Activated T-helper 17 cell treated with anti-CD3 and anti-CD28 coated beads, Interleukin-2, amount 50 U/mL, for 72 hours (primary cell): ENCODE results near the gene LEUTX. TPM values are rescaled to one million over a fixed set of nuclear protein-coding genes. Genes with fewer than 3 reads are reported as not detected.
A peak's percentile ranks its signal among the peaks of the same experiment; 100 is the strongest.
"Not testable (repeated sequence)": the region's sequence is repeated elsewhere in the genome, so short reads cannot be mapped to it uniquely, and the experiment has no call there.

Experiments
- ATAC-seq: fragments of 150-1000 bp; cut with Tn5 transposase; replicated peaks from 2 replicates; pipeline ENCODE4 v1.10.0; 2021; ENCODE audit warnings: mild to moderate bottlenecking, moderate library complexity
- H3K27ac Mint-ChIP-seq: one replicate; pipeline ENCODE4 v1.8.0; 2022; ENCODE audit warnings: mixed read lengths
- H3K27me3 Mint-ChIP-seq: one replicate; pipeline ENCODE4 v1.8.0; 2022; ENCODE audit warnings: mixed read lengths
- H3K36me3 Mint-ChIP-seq: one replicate; pipeline ENCODE4 v1.8.0; 2022; ENCODE audit warnings: low read depth, mild to moderate bottlenecking, mixed read lengths
- H3K4me1 Mint-ChIP-seq: one replicate; pipeline ENCODE4 v1.8.0; 2022; ENCODE audit warnings: mixed read lengths
- H3K4me3 Mint-ChIP-seq: one replicate; pipeline ENCODE4 v1.8.0; 2022; ENCODE audit warnings: mild to moderate bottlenecking, mixed read lengths
- H3K9me3 Mint-ChIP-seq: one replicate; pipeline ENCODE4 v1.8.0; 2022; ENCODE audit warnings: mixed read lengths
- total RNA-seq, 2 donors: library from RNA; stranded (reverse); gene quantifications; one replicate each; pipeline ENCODE4 v1.2.3, GENCODE V29; 2022

The LEUTX gene
- total RNA-seq, 2 donors from 2014 or later: not detected

DNA sequence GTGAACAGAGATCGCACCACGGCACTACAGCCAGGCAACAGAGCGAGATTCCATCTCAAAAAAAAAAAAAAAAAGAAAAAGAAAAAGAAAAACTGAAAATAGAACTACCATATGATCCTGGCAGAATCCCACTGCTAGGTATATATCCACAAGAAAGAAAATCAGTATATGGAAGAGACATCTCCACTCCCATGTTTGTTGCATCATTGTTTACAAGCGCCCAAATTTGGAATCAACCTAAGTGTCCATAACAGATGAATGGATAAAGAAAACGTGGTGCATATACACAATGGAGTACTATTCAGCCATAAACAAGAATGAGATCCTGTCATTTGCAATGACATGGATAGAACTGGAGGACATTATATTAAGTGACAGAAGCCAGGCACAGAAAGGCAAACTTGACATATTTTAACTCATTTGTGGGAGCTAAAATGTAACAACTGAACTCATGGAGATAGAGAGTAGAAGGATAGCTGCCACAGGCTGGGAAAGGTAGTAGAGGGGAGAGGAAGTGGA lies 29.3 kb downstream of the LEUTX start:
- H3K4me3 Mint-ChIP-seq: no peak overlapping the region
- H3K9me3 Mint-ChIP-seq: no peaks in the 10 kb centered on the region
- H3K36me3 Mint-ChIP-seq: no peaks in the 10 kb centered on the region
- no peak overlapping the region for H3K27ac Mint-ChIP-seq
- H3K4me1 Mint-ChIP-seq: no peaks in the 10 kb centered on the region
- peaks cover 8% of the 10 kb centered on the region for H3K27me3 Mint-ChIP-seq
- ATAC-seq: no peak

DNA sequence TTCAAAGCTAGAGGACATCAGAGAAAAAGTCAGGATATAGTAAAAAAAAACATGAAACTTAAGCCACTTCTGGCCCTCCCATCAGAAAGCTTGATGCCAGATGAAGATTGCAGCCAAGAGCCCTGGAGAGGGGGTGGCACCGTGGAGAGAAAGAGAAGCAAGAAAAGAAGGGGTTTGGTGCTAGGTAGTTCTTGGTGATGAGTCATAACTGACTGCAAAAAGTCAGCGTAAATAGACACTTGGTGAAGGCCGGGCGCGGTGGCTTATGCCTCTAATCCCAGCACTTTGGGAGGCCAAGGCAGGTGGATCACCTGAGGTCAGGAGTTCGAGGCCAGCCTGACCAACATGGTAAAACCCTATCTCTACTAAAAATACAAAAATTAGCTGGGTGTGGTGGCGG lies 30.0 kb downstream of the LEUTX start:
- not testable (repeated sequence) for H3K4me1 Mint-ChIP-seq, H3K36me3 Mint-ChIP-seq, H3K9me3 Mint-ChIP-seq, H3K4me3 Mint-ChIP-seq, H3K27ac Mint-ChIP-seq, H3K27me3 Mint-ChIP-seq
- ATAC-seq: peak; percentile 43

DNA sequence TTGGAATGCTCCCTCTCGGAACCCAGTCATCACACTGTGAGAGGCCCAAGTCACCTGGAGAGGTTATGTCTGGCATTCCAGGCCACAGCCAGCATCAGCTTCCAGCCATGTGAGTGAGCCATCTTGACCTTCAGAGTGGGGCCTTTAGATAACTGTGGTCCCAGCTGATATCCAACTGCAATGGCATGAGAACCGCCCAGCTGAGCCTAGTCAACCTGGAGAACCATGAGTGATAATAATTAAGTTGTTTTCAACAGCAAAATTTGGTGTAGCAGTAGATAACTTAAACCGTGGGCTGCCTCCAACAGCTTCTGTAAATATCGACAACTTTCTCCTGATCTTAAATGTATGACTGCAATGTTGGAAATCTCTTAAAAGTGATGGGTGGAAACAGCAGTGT lies 30.7 kb downstream of the LEUTX start:
- Mint-ChIP-seq H3K4me1 (no peaks in the 10 kb centered on the region), H3K27me3 (peaks cover 4% of the 10 kb centered on the region), H3K9me3 (no peaks in the 10 kb centered on the region), H3K27ac (no peak overlapping the region), H3K4me3 (no peak overlapping the region), H3K36me3 (no peaks in the 10 kb centered on the region)
- ATAC-seq: no peak

GRCh38 chr19:39810424-39810823 lies 31.8 kb downstream of the LEUTX start:
- H3K27me3 Mint-ChIP-seq: peaks cover under 1% of the 10 kb centered on the region
- H3K4me3 Mint-ChIP-seq: no peak overlapping the region
- peaks cover under 1% of the 10 kb centered on the region for H3K36me3 Mint-ChIP-seq
- no peaks in the 10 kb centered on the region for H3K9me3 Mint-ChIP-seq
- ATAC-seq: no peak
- H3K27ac Mint-ChIP-seq: no peak overlapping the region
- H3K4me1 Mint-ChIP-seq: no peaks in the 10 kb centered on the region

GRCh38 chr19:39811064-39811463 lies 32.4 kb downstream of the LEUTX start:
- H3K36me3 Mint-ChIP-seq: peaks cover 6% of the 10 kb centered on the region
- no peak for ATAC-seq

GRCh38 chr19:39813264-39813993 lies 34.8 kb downstream of the LEUTX start:
- H3K27me3 Mint-ChIP-seq: no peaks in the 10 kb centered on the region
- peaks cover 8% of the 10 kb centered on the region for H3K4me1 Mint-ChIP-seq
- no peak overlapping the region for H3K27ac Mint-ChIP-seq
- H3K9me3 Mint-ChIP-seq: no peaks in the 10 kb centered on the region
- peaks cover 22% of the 10 kb centered on the region for H3K36me3 Mint-ChIP-seq
- no peak overlapping the region for H3K4me3 Mint-ChIP-seq
- ATAC-seq: no peak

More at GRCh38 chr19:39811064-39811463, 32.4 kb downstream of the LEUTX start:
- Mint-ChIP-seq H3K4me3 (no peak overlapping the region), H3K27ac (no peak overlapping the region), H3K4me1 (peaks cover 4% of the 10 kb centered on the region), H3K27me3 (no peaks in the 10 kb centered on the region), H3K9me3 (no peaks in the 10 kb centered on the region)

DNA sequence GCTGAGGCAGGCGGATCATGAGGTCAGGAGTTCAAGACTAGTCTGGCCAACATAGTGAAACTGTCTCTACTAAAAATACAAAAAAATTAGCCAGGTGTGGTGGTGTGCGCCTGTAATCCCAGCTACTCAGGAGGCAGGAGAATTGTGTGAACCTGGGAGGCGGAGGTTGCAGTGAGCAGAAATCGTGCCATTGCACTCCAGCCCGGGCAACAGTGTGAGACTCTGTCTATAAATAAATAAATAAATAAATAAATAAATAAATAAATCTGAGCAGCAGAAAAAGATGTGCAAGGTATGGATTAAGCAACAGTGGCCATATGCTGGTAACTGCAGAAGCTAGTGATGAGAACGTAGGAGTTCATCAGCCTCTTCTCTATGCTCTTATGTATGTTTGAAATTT lies 35.5 kb downstream of the LEUTX start:
- H3K4me3 Mint-ChIP-seq, H3K9me3 Mint-ChIP-seq, H3K27me3 Mint-ChIP-seq, ATAC-seq, H3K27ac Mint-ChIP-seq, H3K4me1 Mint-ChIP-seq: not testable (repeated sequence)
- H3K36me3 Mint-ChIP-seq: peaks cover 22% of the 10 kb centered on the region

GRCh38 chr19:39814595-39814994 lies 35.9 kb downstream of the LEUTX start:
- no peak for ATAC-seq
- Mint-ChIP-seq H3K27me3 (no peaks in the 10 kb centered on the region), H3K36me3 (peaks cover 22% of the 10 kb centered on the region), H3K27ac (no peak overlapping the region), H3K4me3 (no peak overlapping the region), H3K4me1 (peaks cover 8% of the 10 kb centered on the region), H3K9me3 (no peaks in the 10 kb centered on the region)

DNA sequence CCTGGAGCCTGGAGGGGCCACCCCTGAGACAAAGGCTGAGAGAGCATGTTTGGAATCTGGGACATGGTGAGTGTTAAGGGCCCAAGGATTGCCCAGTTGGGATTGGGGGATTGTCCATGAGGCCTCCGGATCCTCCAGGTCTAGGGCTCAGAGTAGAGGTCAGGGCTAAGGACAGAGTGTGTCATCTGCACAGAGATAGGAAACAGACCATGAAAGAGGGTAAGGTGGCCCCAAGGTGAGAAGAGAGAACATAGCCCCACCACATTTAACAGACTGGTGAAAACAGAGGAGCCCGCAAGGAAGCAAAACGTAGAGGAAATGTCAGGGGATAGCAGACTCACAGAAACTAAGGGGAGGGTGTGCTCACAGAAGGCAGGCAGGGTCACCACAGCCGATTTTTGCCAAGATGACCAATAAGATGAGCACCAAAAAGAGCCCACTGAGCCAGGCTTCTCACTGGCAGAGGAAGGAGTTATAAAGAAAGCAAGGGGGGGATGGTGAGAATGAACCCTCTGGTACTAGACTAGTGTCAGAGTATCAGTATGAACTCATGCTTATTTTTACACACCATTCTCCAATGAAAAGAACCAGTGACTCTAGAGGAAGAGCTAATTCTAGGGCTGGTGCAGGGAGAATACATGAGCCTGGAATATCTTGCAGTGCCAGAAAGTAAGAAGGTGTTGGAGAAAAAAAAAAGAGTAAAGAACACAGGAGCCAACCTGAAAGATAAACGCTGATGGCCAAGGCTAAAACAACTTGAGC lies 37.8 kb downstream of the LEUTX start:
- Mint-ChIP-seq H3K4me3 (no peak overlapping the region), H3K9me3 (no peaks in the 10 kb centered on the region), H3K27ac (peak overlapping the region; percentile 71), H3K27me3 (no peaks in the 10 kb centered on the region), H3K4me1 (peaks cover 8% of the 10 kb centered on the region), H3K36me3 (peaks cover 22% of the 10 kb centered on the region)
- no peak for ATAC-seq

GRCh38 chr19:39817888-39818561 lies 39.4 kb downstream of the LEUTX start:
- no peak overlapping the region for H3K4me3 Mint-ChIP-seq

GRCh38 chr19:39818626-39819097 lies 40.0 kb downstream of the LEUTX start:
- Mint-ChIP-seq H3K9me3 (no peaks in the 10 kb centered on the region), H3K4me1 (peaks cover 8% of the 10 kb centered on the region), H3K27me3 (no peaks in the 10 kb centered on the region), H3K36me3 (peaks cover 22% of the 10 kb centered on the region), H3K27ac (no peak overlapping the region), H3K4me3 (no peak overlapping the region)
- ATAC-seq: no peak

More at GRCh38 chr19:39817888-39818561, 39.4 kb downstream of the LEUTX start:
- no peak for ATAC-seq
- H3K36me3 Mint-ChIP-seq: peaks cover 22% of the 10 kb centered on the region
- peaks cover 8% of the 10 kb centered on the region for H3K4me1 Mint-ChIP-seq
- no peaks in the 10 kb centered on the region for H3K9me3 Mint-ChIP-seq
- no peaks in the 10 kb centered on the region for H3K27me3 Mint-ChIP-seq
- H3K27ac Mint-ChIP-seq: no peak overlapping the region

DNA sequence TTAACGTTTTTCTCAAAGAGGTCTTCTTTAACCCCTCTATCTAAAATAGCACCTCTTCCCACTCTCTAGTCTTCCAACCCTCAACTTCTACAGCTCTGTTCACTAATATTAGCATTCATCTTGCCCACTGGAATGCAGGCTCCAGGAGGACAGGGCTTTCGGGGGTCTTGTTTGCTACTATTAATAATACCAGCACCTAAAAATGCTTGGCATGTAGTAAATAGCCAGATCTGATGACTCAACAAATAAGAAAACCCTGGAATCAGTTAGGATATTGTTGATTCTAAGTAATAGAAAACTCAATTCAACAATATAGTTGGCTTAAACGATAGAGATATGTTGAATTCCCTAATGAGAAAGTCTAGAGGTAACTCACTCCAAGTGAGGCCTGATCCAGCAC lies 41.1 kb downstream of the LEUTX start:
- Mint-ChIP-seq H3K9me3 (no peaks in the 10 kb centered on the region), H3K4me1 (peaks cover 8% of the 10 kb centered on the region), H3K27ac (peak overlapping the region; percentile 0)

GRCh38 chr19:39820696-39821095 lies 42.0 kb downstream of the LEUTX start:
- H3K36me3 Mint-ChIP-seq: peaks cover 19% of the 10 kb centered on the region
- no peaks in the 10 kb centered on the region for H3K27me3 Mint-ChIP-seq
- H3K4me3 Mint-ChIP-seq: no peak overlapping the region
- ATAC-seq: no peak
- H3K9me3 Mint-ChIP-seq: no peaks in the 10 kb centered on the region
- H3K4me1 Mint-ChIP-seq: peaks cover 7% of the 10 kb centered on the region
- H3K27ac Mint-ChIP-seq: no peak overlapping the region

More for the DNA sequence above, 41.1 kb downstream of the LEUTX start:
- no peak overlapping the region for H3K4me3 Mint-ChIP-seq
- no peaks in the 10 kb centered on the region for H3K27me3 Mint-ChIP-seq
- ATAC-seq: no peak
- H3K36me3 Mint-ChIP-seq: peaks cover 22% of the 10 kb centered on the region

DNA sequence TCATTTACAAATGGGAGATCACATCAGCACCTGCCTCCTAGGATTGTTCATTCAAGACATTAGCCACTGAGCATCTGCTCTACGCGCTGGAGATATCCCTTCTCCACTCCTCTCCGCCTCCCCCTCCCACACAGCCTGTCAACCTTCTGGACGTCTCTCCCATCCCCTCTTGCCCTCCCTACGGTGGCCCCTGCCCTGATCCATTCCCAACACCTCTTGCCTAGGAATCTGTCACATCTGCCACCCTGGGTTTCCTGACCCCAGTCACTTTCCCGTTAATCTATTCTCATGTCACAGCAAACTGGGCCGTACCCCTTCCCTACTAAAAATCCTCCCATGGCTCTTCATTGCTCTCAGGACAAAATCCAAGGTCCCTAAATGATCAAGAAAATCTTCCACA lies 45.0 kb downstream of the LEUTX start:
- H3K27me3 Mint-ChIP-seq: no peaks in the 10 kb centered on the region
- no peak overlapping the region for H3K27ac Mint-ChIP-seq
- H3K9me3 Mint-ChIP-seq: no peaks in the 10 kb centered on the region
- peaks cover 4% of the 10 kb centered on the region for H3K4me1 Mint-ChIP-seq
- H3K4me3 Mint-ChIP-seq: no peak overlapping the region
- ATAC-seq: no peak
- H3K36me3 Mint-ChIP-seq: peaks cover 23% of the 10 kb centered on the region
